AG10803 (cell line): Measurements from ENCODE around the gene MSH3.

ENCODE experiments used
- DNase-seq: peaks from one replicate; pipeline ENCODE4 v3.0.0; 2010; ENCODE audit warnings: low read depth
- H3K4me3 ChIP-seq: 2 replicates; pipeline ENCODE4 v1.5.1; 2011; ENCODE audit warnings: mild to moderate bottlenecking, low read length, control low read depth
- TF ChIP-seq, protein P1 (sequence below): conservative IDR thresholded peaks from 2 replicates; pipeline ENCODE4 v1.5.1; 2011; ENCODE audit warnings: mild to moderate bottlenecking, low read length, control low read depth, inconsistent platforms

The MSH3 gene

GRCh38 chr5:80798166-80798565 lies 143.7 kb downstream of the MSH3 start:
- no peak for DNase-seq
- TF ChIP-seq, protein P1, sequence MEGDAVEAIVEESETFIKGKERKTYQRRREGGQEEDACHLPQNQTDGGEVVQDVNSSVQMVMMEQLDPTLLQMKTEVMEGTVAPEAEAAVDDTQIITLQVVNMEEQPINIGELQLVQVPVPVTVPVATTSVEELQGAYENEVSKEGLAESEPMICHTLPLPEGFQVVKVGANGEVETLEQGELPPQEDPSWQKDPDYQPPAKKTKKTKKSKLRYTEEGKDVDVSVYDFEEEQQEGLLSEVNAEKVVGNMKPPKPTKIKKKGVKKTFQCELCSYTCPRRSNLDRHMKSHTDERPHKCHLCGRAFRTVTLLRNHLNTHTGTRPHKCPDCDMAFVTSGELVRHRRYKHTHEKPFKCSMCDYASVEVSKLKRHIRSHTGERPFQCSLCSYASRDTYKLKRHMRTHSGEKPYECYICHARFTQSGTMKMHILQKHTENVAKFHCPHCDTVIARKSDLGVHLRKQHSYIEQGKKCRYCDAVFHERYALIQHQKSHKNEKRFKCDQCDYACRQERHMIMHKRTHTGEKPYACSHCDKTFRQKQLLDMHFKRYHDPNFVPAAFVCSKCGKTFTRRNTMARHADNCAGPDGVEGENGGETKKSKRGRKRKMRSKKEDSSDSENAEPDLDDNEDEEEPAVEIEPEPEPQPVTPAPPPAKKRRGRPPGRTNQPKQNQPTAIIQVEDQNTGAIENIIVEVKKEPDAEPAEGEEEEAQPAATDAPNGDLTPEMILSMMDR: no peak
- no peak overlapping the region for H3K4me3 ChIP-seq

GRCh38 chr5:80798633-80799032 lies 144.2 kb downstream of the MSH3 start:
- TF ChIP-seq, protein P1: no peak
- H3K4me3 ChIP-seq: no peak overlapping the region
- DNase-seq: no peak

DNA sequence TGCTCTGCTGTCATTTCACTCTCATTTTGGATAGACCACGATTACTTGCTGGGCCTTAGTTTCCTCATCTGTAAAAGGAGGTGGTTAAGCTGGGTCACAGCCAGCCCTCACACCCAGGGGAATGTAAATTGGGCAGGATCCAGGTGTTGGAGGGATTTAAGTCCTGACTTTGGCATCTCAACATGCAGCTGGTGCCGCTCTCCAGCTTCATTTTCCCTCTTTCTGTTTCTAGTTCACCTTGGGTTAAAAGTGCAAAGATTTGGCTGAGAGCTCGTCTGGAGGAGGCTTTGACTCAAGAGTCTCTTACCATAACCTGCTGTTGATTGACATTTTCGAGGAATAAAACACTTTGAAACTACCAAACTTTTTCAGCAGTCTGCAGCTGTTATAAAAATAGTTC lies 144.6 kb downstream of the MSH3 start:
- DNase-seq: peak; percentile 9
- H3K4me3 ChIP-seq: no peak overlapping the region

DNA sequence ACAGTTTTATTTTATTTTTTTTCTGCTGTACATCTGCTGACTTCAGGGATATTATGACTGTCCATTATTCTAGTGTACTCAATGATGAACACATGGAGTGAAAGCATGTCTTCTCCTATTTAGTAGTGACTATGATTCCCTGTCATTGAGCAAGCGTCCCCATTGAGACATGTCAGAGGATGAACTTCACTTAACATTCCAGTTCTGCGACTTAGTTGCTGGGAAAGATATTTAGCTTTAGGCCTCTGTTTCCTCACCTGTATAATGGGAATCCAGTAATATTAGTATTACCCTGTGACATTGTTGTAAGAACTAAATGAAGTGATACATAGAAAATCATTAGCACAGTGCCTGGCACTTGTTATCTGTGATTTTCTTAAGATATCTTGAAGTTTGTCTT lies 145.1 kb downstream of the MSH3 start:
- no peak for DNase-seq
- no peak overlapping the region for H3K4me3 ChIP-seq
- TF ChIP-seq, protein P1: no peak

More for the DNA sequence above, 144.6 kb downstream of the MSH3 start:
- TF ChIP-seq, protein P1: no peak

DNA sequence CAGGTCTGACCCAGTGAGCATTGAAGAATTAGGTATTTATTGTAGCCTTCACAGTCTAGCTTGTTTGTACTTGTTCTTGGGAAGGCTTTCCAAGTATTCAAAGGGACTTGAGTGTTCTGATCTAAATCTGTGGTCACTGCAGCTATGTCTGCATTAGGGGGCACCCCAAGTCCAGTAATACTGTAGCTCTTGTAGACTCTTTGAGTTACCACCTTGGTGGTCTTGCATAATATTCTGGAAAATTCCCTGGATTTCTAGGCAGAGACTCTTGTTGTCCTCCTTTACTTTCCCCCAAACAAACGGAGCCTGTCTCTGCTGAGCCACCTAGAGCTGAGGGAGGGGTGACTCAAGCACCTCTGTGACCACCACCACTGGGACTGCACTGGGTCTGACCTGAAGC lies 149.9 kb downstream of the MSH3 start:
- H3K4me3 ChIP-seq: no peak overlapping the region
- TF ChIP-seq, protein P1: no peak; the same call in 1 of the 2 replicates
- DNase-seq: peak; percentile 13

- no peak for DNase-seq
- TF ChIP-seq, protein P1: no peak
- H3K4me3 ChIP-seq: no peak overlapping the region
Observed at GRCh38 chr5:80805038-80805437, 150.6 kb downstream of the MSH3 start.

DNA sequence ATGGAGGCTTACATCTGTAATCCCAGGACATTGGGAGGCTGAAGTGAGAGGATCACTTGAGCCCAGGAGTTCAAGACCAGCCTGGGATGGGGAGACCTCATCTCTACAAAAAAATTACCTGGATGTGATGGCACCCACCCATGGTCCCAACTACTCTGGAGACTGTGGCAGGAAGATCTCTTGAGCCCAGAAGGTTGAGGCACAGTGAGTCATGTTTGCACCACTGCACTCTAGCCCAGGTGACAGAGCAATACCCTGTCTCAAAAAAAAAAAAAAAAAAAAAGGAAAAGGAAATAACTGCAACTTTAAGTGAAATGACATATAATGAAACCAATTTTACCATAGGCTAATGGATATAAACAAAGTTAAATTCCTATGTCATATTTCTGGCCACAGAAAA lies 152.5 kb downstream of the MSH3 start:
- no peak for DNase-seq
- TF ChIP-seq, protein P1: no peak
- H3K4me3 ChIP-seq: no peak overlapping the region
